ENCODE data around the gene CHST14. TPM values are rescaled to one million over a fixed set of nuclear protein-coding genes. Genes with fewer than 3 reads are reported as not detected.

The CHST14 gene
- total and polyA plus RNA-seq, 2 of the 8 experiments (the other 6 are each of a cell fraction or from before 2014, with no cell fraction given) = 13.4 to 20.3 TPM

- TF ChIP-seq CTCF (IDR thresholded peaks at IDR 0.05; ENCODE audit: control extremely low read depth in 1 of 3, insufficient read depth in 1 of 3, low read depth in 1 of 3, low read length in 3 of 3) = no peak
- no peak for TF ChIP-seq SP2 (IDR thresholded peaks at IDR 0.05; ENCODE audit: low read length)
- TF ChIP-seq SRF (IDR thresholded peaks at IDR 0.05; ENCODE audit: low read depth, low read length) = no peak
- no peak for TF ChIP-seq TBP (IDR thresholded peaks at IDR 0.05; ENCODE audit: low read depth, low read length)
- no peak for TF ChIP-seq KDM1A (IDR thresholded peaks at IDR 0.05; ENCODE audit: borderline replicate concordance, low read length)
- no peak for TF ChIP-seq POLR2A (IDR thresholded peaks at IDR 0.05; ENCODE audit: control extremely low read depth in 1 of 2, low read depth in 2 of 2, low read length in 2 of 2)
- no peak for TF ChIP-seq JUND (IDR thresholded peaks at IDR 0.05; ENCODE audit: low read length)
- no peak for TF ChIP-seq SP1 (IDR thresholded peaks at IDR 0.05; ENCODE audit: low read depth, low read length)
- no peak for TF ChIP-seq KDM5A (IDR thresholded peaks at IDR 0.05; ENCODE audit: low read length)
Observed at GRCh38 chr15:40495516-40495915, 24.7 kb downstream of the CHST14 start (continued).
